GM12878 (cell line): Measurements from ENCODE around the gene SMG9. TPM values are rescaled to one million over a fixed set of nuclear protein-coding genes. Genes with fewer than 3 reads are reported as not detected.

Experiments used
- BMI1 ChIP-seq: fragments of 450-650 bp; IDR thresholded peaks from 2 replicates; pipeline ENCODE4 v1.6.1; 2016; ENCODE audit warnings: mild to moderate bottlenecking, moderate library complexity, borderline replicate concordance
- E4F1 ChIP-seq: fragments of 450-650 bp; IDR thresholded peaks from 2 replicates; pipeline ENCODE4 v1.6.1; 2018; ENCODE audit warnings: borderline replicate concordance, mild to moderate bottlenecking; ENCODE audit not compliant: partially characterized antibody
- EGR1 ChIP-seq, 2 experiments: IDR thresholded peaks; 1 replicate in 1 of 2; 2 replicates in 1 of 2; pipeline ENCODE4 v1.6.1; 2011 to 2012; ENCODE audit warnings: low read depth in 2 of 2, low read length in 2 of 2, borderline replicate concordance in 1 of 2, mild to moderate bottlenecking in 1 of 2, moderate library complexity in 1 of 2
- EP300 ChIP-seq, 2 experiments: fragments of 150-350 bp in 1 of 2; IDR thresholded peaks; 2 replicates each; pipeline ENCODE4 v1.6.1; 2011 to 2012; ENCODE audit warnings: low read depth in 2 of 2, low read length in 2 of 2, borderline replicate concordance in 1 of 2, improper control_type of control experiment in 1 of 2, inconsistent platforms in 1 of 2; ENCODE audit not compliant: control insufficient read depth in 1 of 2
- MYC ChIP-seq: IDR thresholded peaks from 2 replicates; pipeline ENCODE4 v1.6.1; 2011; ENCODE audit warnings: mild to moderate bottlenecking, low read length, moderate library complexity, inconsistent platforms; ENCODE audit not compliant: insufficient read depth, insufficient replicate concordance, insufficient read length, severe bottlenecking
- NR2C1 ChIP-seq: fragments of 450-650 bp; IDR thresholded peaks from 2 replicates; pipeline ENCODE4 v1.6.1; 2017; ENCODE audit warnings: antibody characterized with exemption, mild to moderate bottlenecking, moderate library complexity
- POLR2AphosphoS5 ChIP-seq: IDR thresholded peaks from 2 replicates; pipeline ENCODE4 v1.6.1; 2011; ENCODE audit warnings: mild to moderate bottlenecking, low read length, inconsistent platforms
- RCOR1 ChIP-seq: conservative IDR thresholded peaks from 2 replicates; pipeline ENCODE4 v1.6.1; 2012; ENCODE audit warnings: low read depth, low read length, improper control_type of control experiment
- SUZ12 ChIP-seq: fragments of 200-600 bp; sonication (generic); IDR thresholded peaks from one replicate; pipeline ENCODE4 v1.6.1; 2018; ENCODE audit warnings: antibody characterized with exemption, mild to moderate bottlenecking; ENCODE audit not compliant: unreplicated experiment
- ZNF384 ChIP-seq: IDR thresholded peaks from 2 replicates; pipeline ENCODE4 v1.6.1; 2012; ENCODE audit warnings: low read depth, mild to moderate bottlenecking, low read length, improper control_type of control experiment, borderline replicate concordance
- polyA plus RNA-seq, 11 experiments: library from polyadenylated mRNA; depleted of rRNA in 4 of 11; unstranded in 6 of 11; stranded (reverse) in 5 of 11; fragments of >200 nt; fragmentation: Nextera tagmentation in 4 of 11; fragmentation: Illumina TruSeq in 1 of 11; extraction: Ambion mirVana in 4 of 11; extraction: Trizol in 1 of 11; gene quantifications; 1 replicate in 1 of 11; 2 replicates in 10 of 11; pipeline versions ENCODE4 v1.2.1 to v1.2.3, GENCODE V29; 2011 to 2016; ENCODE audit warnings: inconsistent platforms in 2 of 11, missing spikeins in 2 of 11, low read depth in 1 of 11
- total RNA-seq, 4 experiments: library from RNA; depleted of rRNA in 3 of 4; stranded (reverse); fragments of >200 nt in 3 of 4; fragmentation: Illumina TruSeq in 1 of 4; extraction: Trizol in 1 of 4; gene quantifications; 2 replicates each; pipeline versions ENCODE4 v1.2.1 to v1.2.3, GENCODE V29; 2013 to 2021
- TF ChIP-seq, protein P1 (sequence below): IDR thresholded peaks from 2 replicates; pipeline ENCODE4 v1.6.1; 2012; ENCODE audit warnings: improper control_type of control experiment, low read depth, low read length; ENCODE audit not compliant: insufficient replicate concordance

The SMG9 gene
- total and polyA plus RNA-seq, 10 of the 15 experiments (the other 5 are each of a cell fraction or from before 2014, with no cell fraction given): 0.69 to 52.2 (median 28.1) TPM

DNA sequence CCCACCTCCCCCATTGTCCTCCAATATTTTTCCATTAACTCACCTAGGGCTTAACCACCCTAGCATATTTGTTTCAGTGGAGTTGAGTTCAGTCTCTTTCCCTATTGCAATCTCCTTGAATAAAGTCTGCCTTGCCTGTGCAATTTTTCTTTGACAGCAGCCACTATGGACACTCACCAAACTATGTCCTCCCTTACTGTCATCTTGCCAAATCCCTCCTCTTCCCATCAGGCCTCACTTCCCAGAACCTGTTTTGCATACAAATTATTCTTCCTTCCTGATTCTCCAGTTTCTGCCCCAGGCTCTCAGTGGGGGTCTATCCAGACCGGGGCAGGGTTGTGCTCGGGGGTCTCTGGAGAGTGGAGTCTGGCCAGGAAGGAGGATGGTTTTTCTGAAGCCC lies 49.7 kb upstream of the SMG9 start (continued):
- TF ChIP-seq, protein P1, sequence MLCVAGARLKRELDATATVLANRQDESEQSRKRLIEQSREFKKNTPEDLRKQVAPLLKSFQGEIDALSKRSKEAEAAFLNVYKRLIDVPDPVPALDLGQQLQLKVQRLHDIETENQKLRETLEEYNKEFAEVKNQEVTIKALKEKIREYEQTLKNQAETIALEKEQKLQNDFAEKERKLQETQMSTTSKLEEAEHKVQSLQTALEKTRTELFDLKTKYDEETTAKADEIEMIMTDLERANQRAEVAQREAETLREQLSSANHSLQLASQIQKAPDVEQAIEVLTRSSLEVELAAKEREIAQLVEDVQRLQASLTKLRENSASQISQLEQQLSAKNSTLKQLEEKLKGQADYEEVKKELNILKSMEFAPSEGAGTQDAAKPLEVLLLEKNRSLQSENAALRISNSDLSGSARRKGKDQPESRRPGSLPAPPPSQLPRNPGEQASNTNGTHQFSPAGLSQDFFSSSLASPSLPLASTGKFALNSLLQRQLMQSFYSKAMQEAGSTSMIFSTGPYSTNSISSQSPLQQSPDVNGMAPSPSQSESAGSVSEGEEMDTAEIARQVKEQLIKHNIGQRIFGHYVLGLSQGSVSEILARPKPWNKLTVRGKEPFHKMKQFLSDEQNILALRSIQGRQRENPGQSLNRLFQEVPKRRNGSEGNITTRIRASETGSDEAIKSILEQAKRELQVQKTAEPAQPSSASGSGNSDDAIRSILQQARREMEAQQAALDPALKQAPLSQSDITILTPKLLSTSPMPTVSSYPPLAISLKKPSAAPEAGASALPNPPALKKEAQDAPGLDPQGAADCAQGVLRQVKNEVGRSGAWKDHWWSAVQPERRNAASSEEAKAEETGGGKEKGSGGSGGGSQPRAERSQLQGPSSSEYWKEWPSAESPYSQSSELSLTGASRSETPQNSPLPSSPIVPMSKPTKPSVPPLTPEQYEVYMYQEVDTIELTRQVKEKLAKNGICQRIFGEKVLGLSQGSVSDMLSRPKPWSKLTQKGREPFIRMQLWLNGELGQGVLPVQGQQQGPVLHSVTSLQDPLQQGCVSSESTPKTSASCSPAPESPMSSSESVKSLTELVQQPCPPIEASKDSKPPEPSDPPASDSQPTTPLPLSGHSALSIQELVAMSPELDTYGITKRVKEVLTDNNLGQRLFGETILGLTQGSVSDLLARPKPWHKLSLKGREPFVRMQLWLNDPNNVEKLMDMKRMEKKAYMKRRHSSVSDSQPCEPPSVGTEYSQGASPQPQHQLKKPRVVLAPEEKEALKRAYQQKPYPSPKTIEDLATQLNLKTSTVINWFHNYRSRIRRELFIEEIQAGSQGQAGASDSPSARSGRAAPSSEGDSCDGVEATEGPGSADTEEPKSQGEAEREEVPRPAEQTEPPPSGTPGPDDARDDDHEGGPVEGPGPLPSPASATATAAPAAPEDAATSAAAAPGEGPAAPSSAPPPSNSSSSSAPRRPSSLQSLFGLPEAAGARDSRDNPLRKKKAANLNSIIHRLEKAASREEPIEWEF: no peak
- TF ChIP-seq EGR1 (IDR thresholded peaks at IDR 0.05; ENCODE audit: borderline replicate concordance in 1 of 2, low read depth in 2 of 2, low read length in 2 of 2): no peak
- TF ChIP-seq BMI1: no peak
- no peak for TF ChIP-seq EP300 (IDR thresholded peaks at IDR 0.05; ENCODE audit: borderline replicate concordance in 1 of 2, control insufficient read depth in 1 of 2, low read depth in 2 of 2, low read length in 2 of 2)
- TF ChIP-seq NR2C1: no peak
- no peak for TF ChIP-seq POLR2AphosphoS5
- TF ChIP-seq E4F1: no peak
- no peak for TF ChIP-seq SUZ12
- TF ChIP-seq ZNF384: no peak
- no peak for TF ChIP-seq MYC
- no peak for TF ChIP-seq RCOR1
